Measurements from ENCODE around the gene PRR5L.

The PRR5L gene

GRCh38 chr11:36447514-36447913, 151.4 kb downstream of the PRR5L start:
- no peak overlapping the region for H3K4me3 ChIP-seq (replicated peaks; ENCODE audit: low read depth, low read length)
- TF ChIP-seq, protein P1, sequence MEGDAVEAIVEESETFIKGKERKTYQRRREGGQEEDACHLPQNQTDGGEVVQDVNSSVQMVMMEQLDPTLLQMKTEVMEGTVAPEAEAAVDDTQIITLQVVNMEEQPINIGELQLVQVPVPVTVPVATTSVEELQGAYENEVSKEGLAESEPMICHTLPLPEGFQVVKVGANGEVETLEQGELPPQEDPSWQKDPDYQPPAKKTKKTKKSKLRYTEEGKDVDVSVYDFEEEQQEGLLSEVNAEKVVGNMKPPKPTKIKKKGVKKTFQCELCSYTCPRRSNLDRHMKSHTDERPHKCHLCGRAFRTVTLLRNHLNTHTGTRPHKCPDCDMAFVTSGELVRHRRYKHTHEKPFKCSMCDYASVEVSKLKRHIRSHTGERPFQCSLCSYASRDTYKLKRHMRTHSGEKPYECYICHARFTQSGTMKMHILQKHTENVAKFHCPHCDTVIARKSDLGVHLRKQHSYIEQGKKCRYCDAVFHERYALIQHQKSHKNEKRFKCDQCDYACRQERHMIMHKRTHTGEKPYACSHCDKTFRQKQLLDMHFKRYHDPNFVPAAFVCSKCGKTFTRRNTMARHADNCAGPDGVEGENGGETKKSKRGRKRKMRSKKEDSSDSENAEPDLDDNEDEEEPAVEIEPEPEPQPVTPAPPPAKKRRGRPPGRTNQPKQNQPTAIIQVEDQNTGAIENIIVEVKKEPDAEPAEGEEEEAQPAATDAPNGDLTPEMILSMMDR (IDR thresholded peaks at IDR 0.05; ENCODE audit: low read depth, low read length, missing control alignments) = no peak
- DNase-seq (ENCODE audit: extremely low read depth, low read depth) = no peak

GRCh38 chr11:36447947-36448346, 151.9 kb downstream of the PRR5L start:
- no peak overlapping the region for H3K4me3 ChIP-seq (replicated peaks; ENCODE audit: low read depth, low read length)
- DNase-seq (ENCODE audit: extremely low read depth, low read depth) = no peak
- TF ChIP-seq, protein P1 (IDR thresholded peaks at IDR 0.05; ENCODE audit: low read depth, low read length, missing control alignments) = no peak

- DNase-seq (ENCODE audit: extremely low read depth, low read depth) = no peak
- H3K4me3 ChIP-seq (replicated peaks; ENCODE audit: low read depth, low read length) = no peak overlapping the region
- TF ChIP-seq, protein P1 (IDR thresholded peaks at IDR 0.05; ENCODE audit: low read depth, low read length, missing control alignments) = no peak
These were observed 153.5 kb downstream of the PRR5L start for GRCh38 chr11:36449561-36450096.

- TF ChIP-seq, protein P1 (IDR thresholded peaks at IDR 0.05; ENCODE audit: low read depth, low read length, missing control alignments) = no peak
- no peak overlapping the region for H3K4me3 ChIP-seq (replicated peaks; ENCODE audit: low read depth, low read length)
- DNase-seq (ENCODE audit: extremely low read depth, low read depth) = no peak
These were observed 154.1 kb downstream of the PRR5L start for GRCh38 chr11:36450110-36450572.

DNA sequence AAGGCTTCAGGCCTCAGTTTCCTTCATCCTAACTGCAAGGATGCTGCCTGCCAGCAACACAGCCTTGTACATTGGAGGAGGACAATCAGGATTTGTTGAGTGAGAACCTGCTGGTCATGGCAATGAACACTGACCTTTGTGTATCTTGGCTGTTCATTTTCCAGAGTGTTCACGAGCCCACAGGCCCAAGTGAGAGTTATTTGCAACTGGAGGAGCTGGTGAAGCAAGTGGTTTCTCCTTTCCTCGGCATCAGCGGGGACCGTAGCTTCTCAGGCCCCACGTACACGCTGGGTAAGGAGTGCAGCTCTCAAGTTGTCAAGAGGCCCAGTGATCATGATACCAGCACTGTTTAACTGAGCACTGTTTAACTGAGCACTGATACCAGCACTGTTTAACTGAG, 155.0 kb downstream of the PRR5L start:
- no peak for DNase-seq (ENCODE audit: extremely low read depth, low read depth)
- H3K4me3 ChIP-seq (replicated peaks; ENCODE audit: low read depth, low read length) = no peak overlapping the region
- TF ChIP-seq, protein P1 (IDR thresholded peaks at IDR 0.05; ENCODE audit: low read depth, low read length, missing control alignments) = no peak

GRCh38 chr11:36451681-36452080, 155.6 kb downstream of the PRR5L start:
- no peak overlapping the region for H3K4me3 ChIP-seq (replicated peaks; ENCODE audit: low read depth, low read length)
- TF ChIP-seq, protein P1 (IDR thresholded peaks at IDR 0.05; ENCODE audit: low read depth, low read length, missing control alignments) = no peak
- DNase-seq (ENCODE audit: extremely low read depth, low read depth) = no peak
